D721Med (cell line): ENCODE data around the gene TMEM171.

Source experiments
- DNase-seq: peaks from one replicate; pipeline ENCODE4 v3.0.0; 2011; ENCODE audit warnings: low spot score; ENCODE audit not compliant: insufficient read length
- FAIRE-seq: peaks from 2 replicates; lab custom pipeline; 2011; peaks lifted over from hg19 to GRCh38; lab: Jason Lieb, UNC
- TF ChIP-seq, protein P1 (sequence below): IDR thresholded peaks from 2 replicates; pipeline ENCODE4 v1.5.1; 2012; ENCODE audit warnings: mild to moderate bottlenecking, control low read depth; ENCODE audit not compliant: insufficient read depth; ENCODE audit errors: missing control alignments

TMEM171 gene

DNA sequence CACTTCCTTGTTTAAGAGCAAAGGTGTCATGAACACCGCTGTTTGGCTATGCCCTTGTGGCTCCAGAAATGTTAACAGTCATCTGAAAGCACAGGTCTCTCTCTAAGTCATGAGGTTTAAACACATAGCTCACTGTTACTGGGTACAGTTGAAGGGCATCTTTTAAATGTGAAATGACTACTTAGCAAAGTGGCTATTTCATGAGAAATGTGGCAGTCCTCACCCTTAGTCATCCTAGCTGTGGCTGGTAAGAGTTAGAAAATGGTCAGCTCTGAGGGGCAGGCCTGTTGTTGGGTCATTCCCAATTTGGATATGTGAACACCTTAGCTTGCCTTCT, 24.2 kb upstream of the TMEM171 start:
- DNase-seq (no peak), FAIRE-seq (no peak)
- TF ChIP-seq, protein P1, sequence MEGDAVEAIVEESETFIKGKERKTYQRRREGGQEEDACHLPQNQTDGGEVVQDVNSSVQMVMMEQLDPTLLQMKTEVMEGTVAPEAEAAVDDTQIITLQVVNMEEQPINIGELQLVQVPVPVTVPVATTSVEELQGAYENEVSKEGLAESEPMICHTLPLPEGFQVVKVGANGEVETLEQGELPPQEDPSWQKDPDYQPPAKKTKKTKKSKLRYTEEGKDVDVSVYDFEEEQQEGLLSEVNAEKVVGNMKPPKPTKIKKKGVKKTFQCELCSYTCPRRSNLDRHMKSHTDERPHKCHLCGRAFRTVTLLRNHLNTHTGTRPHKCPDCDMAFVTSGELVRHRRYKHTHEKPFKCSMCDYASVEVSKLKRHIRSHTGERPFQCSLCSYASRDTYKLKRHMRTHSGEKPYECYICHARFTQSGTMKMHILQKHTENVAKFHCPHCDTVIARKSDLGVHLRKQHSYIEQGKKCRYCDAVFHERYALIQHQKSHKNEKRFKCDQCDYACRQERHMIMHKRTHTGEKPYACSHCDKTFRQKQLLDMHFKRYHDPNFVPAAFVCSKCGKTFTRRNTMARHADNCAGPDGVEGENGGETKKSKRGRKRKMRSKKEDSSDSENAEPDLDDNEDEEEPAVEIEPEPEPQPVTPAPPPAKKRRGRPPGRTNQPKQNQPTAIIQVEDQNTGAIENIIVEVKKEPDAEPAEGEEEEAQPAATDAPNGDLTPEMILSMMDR = no peak

DNA sequence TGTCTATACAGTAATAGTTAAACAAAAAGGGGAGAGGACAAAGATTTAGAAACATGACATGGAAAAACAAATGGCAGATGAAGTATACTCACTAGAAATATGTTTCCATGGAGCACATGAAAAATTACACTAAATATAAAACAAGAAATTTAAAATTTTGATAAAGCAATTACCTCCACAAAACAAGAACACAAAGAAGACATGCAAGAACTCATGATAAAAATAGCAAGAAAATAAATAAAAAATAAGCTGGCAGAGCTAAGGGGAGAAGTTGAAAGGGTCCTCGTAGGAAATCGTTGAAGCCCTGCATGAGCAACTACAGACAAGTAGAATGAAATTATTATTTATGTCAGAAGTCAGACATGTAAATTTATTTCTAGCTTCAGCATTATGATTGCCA, 22.6 kb upstream of the TMEM171 start:
- no peak for FAIRE-seq
- no peak for DNase-seq
- TF ChIP-seq, protein P1 = no peak

DNA sequence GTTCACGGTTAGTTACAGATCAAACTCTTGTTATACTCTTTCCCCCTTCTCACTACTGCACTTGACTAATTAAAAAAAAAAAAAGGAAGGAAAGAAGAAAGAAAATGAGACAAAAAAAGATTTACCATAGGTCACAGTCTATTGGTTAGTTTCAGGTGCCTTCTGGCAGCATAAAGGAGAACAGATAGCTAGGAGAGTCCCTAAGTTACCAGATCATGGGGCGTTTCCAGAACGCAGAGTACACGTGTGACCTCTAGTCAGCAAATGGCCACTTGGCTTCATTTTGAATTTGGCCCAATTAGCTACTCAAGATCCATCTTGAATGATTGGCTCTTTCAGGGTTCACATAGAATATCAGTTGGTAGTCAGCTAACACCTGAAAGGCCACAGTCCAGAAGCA, 20.3 kb upstream of the TMEM171 start:
- DNase-seq = no peak
- TF ChIP-seq, protein P1 = no peak

DNA sequence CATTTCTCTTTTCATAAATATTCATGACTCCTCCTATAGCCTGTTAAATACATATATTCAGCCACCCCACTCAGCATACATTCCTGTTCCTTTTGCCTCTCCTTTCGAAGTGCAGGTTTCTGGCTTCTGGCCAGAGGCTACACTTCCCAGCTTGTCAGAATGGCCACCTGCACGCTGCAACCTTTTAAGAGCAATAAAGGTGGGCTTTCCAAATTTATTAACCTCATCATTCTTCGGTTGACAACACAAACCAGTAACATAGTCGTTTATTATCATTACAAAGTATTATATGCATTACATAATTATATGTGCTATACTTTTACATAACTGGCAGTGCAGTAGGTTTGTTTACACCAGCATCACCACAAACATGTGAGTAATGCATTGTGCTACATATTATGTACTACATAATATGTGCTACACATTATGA, 16.5 kb upstream of the TMEM171 start:
- DNase-seq = no peak
- no peak for FAIRE-seq
- TF ChIP-seq, protein P1 = no peak

More for the DNA sequence above, 20.3 kb upstream of the TMEM171 start:
- FAIRE-seq = no peak

DNA sequence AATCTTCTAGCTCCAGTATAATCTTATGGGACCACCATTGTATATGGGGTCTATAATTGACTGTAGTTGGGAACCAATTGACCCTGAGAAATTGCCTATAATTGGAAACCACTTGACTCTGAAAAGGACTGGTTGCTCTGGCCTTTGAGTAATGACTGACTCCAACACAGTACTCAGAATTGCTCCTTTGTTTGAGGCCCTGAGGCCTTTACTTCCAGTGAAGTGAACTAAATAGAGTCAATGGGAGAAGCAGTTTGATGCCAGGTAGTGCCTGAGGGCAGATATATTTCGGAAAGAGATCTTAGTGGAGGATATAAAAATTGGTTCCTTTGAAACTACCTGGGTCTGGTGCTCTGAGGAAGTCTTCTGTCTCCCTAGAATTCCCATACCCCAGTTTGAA, 16.0 kb upstream of the TMEM171 start:
- TF ChIP-seq, protein P1 = no peak
- no peak for FAIRE-seq
- no peak for DNase-seq

DNA sequence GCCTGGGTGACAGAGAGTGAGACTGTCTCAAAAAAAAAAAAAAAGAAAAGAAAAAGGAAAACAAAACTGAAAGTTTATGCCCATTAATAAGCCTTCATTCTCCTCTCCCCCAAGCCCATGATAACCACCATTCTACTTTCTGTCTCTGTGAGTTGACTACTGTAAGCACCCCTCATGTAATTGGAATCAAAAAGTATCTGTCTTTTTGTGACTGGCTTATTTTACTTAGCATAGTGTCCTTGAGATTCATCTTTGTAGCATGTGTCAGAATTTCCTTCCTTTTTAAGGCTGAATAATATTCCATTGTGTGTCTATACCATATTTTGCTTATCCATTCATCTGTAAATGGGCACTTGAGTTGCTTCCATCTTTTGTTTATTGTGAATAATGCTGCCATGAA, 14.0 kb upstream of the TMEM171 start:
- no peak for DNase-seq
- FAIRE-seq = no peak
- TF ChIP-seq, protein P1 = no peak

DNA sequence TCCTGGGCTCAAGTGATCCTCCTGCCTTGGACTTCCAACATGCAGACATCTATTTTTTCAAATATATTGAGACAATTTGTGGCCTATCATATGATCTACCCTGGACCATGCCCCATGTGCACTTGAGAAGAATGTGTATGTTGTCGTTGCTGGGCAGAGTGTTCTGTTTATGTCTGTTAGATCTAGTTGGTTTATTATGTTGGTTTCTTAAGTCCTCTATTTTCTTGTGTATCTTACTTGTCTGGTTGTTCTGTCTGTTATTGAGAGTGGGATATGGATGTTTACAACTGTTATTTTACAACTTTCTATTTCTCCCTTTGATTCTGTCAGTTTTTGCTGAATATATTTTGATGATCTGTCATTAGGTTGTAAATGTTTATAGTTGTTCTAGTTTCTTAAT, 10.2 kb upstream of the TMEM171 start:
- FAIRE-seq (no peak), DNase-seq (no peak)
- TF ChIP-seq, protein P1 = no peak
